Measurements from ENCODE around the gene DEFB110.

The DEFB110 gene

GRCh38 chr6:49978332-49979226 lies 43.2 kb downstream of the DEFB110 start:
- ATAC-seq = peak; percentile 57
- TF ChIP-seq CREB5 (CRISPR knock-in tag; IDR thresholded peaks at IDR 0.05; ENCODE audit: low read depth) (no peak), RARB (CRISPR knock-in tag; IDR thresholded peaks at IDR 0.05) (no peak), POU6F1 (CRISPR knock-in tag; IDR thresholded peaks at IDR 0.05; ENCODE audit: borderline replicate concordance, low read depth) (no peak), CSDC2 (CRISPR knock-in tag; IDR thresholded peaks at IDR 0.05) (no peak), OSR1 (CRISPR knock-in tag; IDR thresholded peaks at IDR 0.05) (no peak), ZNF565 (CRISPR knock-in tag; conservative IDR thresholded peaks at IDR 0.05; ENCODE audit: low read depth) (no peak), GLIS3 (CRISPR knock-in tag; IDR thresholded peaks at IDR 0.05) (no peak)

DNA sequence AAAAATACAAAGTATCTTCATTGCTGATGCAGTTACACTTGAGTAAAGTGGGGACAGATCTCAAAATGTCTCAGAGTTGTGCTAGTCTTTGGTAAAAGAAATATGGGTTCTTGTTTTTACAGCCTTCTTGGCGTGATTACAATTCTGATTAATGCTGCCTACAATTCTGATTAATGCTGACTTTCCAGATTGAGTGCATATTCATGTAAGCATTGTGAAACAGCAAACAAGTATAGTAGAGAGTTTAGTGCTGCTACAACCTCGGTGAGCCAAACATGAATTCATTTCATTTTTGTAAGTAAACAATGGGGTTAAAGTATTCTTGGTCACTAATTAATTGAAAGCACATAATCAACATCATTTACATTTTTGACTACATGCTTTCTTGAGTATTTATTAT lies 52.2 kb downstream of the DEFB110 start, which contains the start of gene DEFB113:
Gene DEFB113, minus strand, starts transcription at position 21 of the 400 bp plus-strand sequence. Its CDS starts 0 bp downstream, at position 21.
- no peak for TF ChIP-seq ZNF70 (CRISPR knock-in tag; IDR thresholded peaks at IDR 0.05)
- TF ChIP-seq GLIS3 (CRISPR knock-in tag; IDR thresholded peaks at IDR 0.05) = no peak
- TF ChIP-seq, protein P1, sequence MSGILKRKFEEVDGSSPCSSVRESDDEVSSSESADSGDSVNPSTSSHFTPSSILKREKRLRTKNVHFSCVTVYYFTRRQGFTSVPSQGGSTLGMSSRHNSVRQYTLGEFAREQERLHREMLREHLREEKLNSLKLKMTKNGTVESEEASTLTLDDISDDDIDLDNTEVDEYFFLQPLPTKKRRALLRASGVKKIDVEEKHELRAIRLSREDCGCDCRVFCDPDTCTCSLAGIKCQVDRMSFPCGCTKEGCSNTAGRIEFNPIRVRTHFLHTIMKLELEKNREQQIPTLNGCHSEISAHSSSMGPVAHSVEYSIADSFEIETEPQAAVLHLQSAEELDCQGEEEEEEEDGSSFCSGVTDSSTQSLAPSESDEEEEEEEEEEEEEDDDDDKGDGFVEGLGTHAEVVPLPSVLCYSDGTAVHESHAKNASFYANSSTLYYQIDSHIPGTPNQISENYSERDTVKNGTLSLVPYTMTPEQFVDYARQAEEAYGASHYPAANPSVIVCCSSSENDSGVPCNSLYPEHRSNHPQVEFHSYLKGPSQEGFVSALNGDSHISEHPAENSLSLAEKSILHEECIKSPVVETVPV (CRISPR knock-in tag; IDR thresholded peaks at IDR 0.05) = no peak
- no peak for TF ChIP-seq SNAI2 (CRISPR knock-in tag; IDR thresholded peaks at IDR 0.05)
- TF ChIP-seq, protein P2, sequence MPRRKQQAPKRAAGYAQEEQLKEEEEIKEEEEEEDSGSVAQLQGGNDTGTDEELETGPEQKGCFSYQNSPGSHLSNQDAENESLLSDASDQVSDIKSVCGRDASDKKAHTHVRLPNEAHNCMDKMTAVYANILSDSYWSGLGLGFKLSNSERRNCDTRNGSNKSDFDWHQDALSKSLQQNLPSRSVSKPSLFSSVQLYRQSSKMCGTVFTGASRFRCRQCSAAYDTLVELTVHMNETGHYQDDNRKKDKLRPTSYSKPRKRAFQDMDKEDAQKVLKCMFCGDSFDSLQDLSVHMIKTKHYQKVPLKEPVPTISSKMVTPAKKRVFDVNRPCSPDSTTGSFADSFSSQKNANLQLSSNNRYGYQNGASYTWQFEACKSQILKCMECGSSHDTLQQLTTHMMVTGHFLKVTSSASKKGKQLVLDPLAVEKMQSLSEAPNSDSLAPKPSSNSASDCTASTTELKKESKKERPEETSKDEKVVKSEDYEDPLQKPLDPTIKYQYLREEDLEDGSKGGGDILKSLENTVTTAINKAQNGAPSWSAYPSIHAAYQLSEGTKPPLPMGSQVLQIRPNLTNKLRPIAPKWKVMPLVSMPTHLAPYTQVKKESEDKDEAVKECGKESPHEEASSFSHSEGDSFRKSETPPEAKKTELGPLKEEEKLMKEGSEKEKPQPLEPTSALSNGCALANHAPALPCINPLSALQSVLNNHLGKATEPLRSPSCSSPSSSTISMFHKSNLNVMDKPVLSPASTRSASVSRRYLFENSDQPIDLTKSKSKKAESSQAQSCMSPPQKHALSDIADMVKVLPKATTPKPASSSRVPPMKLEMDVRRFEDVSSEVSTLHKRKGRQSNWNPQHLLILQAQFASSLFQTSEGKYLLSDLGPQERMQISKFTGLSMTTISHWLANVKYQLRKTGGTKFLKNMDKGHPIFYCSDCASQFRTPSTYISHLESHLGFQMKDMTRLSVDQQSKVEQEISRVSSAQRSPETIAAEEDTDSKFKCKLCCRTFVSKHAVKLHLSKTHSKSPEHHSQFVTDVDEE (CRISPR knock-in tag; IDR thresholded peaks at IDR 0.05) = no peak
- no peak for TF ChIP-seq ARNTL (CRISPR knock-in tag; IDR thresholded peaks at IDR 0.05; ENCODE audit: borderline replicate concordance, low read depth)
- TF ChIP-seq RARB (CRISPR knock-in tag; IDR thresholded peaks at IDR 0.05) = no peak
- TF ChIP-seq ZFP30 (CRISPR knock-in tag; IDR thresholded peaks at IDR 0.05) = no peak
- TF ChIP-seq ZFP3 (CRISPR knock-in tag; IDR thresholded peaks at IDR 0.05) = no peak
- no peak for TF ChIP-seq BACH2 (CRISPR knock-in tag; IDR thresholded peaks at IDR 0.05; ENCODE audit: borderline replicate concordance)
- no peak for TF ChIP-seq PPARA (CRISPR knock-in tag; IDR thresholded peaks at IDR 0.05; ENCODE audit: borderline replicate concordance)
- no peak for ATAC-seq
